Cardiac fibroblast (primary cell): ENCODE data around the gene IGFN1.
"Not testable (repeated sequence)": the region's sequence is repeated elsewhere in the genome, so short reads cannot be mapped to it uniquely, and the experiment has no call there.

Experiments used
- DNase-seq, 2 donors: peaks; one replicate each; pipeline versions ENCODE4 v3.0.0 to v3.0.0-alpha.2; 2010; ENCODE audit warnings: low read depth in 2 of 2
- H3K4me3 ChIP-seq, 2 donors: replicated peaks in 1 of 2; 1 replicate in 1 of 2; 2 replicates in 1 of 2; pipeline ENCODE4 v1.5.1; 2011; ENCODE audit warnings: low read depth in 2 of 2, low read length in 2 of 2, mild to moderate bottlenecking in 2 of 2, moderate library complexity in 1 of 2
- TF ChIP-seq, protein P1 (sequence below): IDR thresholded peaks from one replicate; pipeline ENCODE4 v1.5.1; 2011; ENCODE audit warnings: low read depth, mild to moderate bottlenecking, low read length, inconsistent platforms

Gene IGFN1

DNA sequence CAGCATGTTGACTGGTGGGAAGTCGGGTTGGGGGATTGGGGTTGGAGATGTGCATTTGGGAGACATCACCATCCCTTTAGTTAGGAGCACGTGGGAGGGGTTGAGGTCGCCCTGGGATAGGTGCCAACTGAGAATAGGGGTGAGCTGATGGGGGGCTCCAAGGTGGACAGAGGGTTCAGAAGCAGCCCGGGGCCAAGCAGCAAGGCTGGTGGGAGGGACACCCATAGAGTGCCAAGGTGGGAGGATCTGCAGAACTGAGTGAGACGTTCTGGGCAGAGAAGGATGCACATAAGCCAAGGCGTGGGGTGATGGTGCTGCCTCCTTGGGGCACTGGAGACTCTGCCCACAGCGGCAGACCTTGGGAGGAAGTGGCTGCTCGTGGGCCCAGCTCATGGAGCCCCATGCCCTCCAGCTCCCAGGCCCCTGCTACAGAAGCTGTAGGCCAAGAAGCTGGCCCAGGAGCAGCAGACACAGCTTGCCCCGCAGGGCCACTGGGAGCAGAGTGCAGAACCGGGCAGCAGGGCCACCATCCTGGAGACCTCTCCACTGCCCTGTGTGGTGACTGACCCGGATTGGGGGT lies 61.3 kb downstream of the IGFN1 start:
- DNase-seq: no peak
- no peak overlapping the region for H3K4me3 ChIP-seq
- TF ChIP-seq, protein P1, sequence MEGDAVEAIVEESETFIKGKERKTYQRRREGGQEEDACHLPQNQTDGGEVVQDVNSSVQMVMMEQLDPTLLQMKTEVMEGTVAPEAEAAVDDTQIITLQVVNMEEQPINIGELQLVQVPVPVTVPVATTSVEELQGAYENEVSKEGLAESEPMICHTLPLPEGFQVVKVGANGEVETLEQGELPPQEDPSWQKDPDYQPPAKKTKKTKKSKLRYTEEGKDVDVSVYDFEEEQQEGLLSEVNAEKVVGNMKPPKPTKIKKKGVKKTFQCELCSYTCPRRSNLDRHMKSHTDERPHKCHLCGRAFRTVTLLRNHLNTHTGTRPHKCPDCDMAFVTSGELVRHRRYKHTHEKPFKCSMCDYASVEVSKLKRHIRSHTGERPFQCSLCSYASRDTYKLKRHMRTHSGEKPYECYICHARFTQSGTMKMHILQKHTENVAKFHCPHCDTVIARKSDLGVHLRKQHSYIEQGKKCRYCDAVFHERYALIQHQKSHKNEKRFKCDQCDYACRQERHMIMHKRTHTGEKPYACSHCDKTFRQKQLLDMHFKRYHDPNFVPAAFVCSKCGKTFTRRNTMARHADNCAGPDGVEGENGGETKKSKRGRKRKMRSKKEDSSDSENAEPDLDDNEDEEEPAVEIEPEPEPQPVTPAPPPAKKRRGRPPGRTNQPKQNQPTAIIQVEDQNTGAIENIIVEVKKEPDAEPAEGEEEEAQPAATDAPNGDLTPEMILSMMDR: no peak

GRCh38 chr1:201252944-201253371 lies 62.3 kb downstream of the IGFN1 start:
- TF ChIP-seq, protein P1: no peak
- no peak for DNase-seq
- H3K4me3 ChIP-seq: no peak overlapping the region

DNA sequence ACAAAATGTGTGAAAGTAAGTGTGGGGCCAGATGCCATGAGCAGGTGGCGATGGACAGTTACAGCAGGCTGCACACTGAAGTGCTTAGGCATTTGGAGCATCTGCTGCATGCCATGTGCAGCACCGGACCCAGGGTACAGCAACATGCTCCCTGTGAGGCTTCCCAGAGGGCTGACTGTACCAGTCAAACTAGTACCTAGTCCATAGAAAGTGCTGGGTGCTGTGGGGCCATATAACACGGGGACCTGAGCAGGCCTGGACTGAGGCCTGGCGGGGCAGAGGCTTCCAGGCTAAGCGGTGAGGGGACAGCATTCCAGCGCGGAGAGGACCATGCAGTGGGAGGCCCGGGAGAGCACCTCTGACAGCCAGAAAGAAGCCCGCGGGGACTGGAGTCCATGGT lies 62.8 kb downstream of the IGFN1 start:
- TF ChIP-seq, protein P1: no peak

GRCh38 chr1:201253906-201254624 lies 63.4 kb downstream of the IGFN1 start:
- no peak overlapping the region for H3K4me3 ChIP-seq
- TF ChIP-seq, protein P1: no peak
- no peak for DNase-seq

More for the DNA sequence above, 62.8 kb downstream of the IGFN1 start:
- H3K4me3 ChIP-seq: no peak overlapping the region
- no peak for DNase-seq

GRCh38 chr1:201254625-201255478 lies 64.2 kb downstream of the IGFN1 start:
- TF ChIP-seq, protein P1: peak; percentile 97
- peak; percentile 43 to 45 for DNase-seq
- H3K4me3 ChIP-seq: no peak overlapping the region

DNA sequence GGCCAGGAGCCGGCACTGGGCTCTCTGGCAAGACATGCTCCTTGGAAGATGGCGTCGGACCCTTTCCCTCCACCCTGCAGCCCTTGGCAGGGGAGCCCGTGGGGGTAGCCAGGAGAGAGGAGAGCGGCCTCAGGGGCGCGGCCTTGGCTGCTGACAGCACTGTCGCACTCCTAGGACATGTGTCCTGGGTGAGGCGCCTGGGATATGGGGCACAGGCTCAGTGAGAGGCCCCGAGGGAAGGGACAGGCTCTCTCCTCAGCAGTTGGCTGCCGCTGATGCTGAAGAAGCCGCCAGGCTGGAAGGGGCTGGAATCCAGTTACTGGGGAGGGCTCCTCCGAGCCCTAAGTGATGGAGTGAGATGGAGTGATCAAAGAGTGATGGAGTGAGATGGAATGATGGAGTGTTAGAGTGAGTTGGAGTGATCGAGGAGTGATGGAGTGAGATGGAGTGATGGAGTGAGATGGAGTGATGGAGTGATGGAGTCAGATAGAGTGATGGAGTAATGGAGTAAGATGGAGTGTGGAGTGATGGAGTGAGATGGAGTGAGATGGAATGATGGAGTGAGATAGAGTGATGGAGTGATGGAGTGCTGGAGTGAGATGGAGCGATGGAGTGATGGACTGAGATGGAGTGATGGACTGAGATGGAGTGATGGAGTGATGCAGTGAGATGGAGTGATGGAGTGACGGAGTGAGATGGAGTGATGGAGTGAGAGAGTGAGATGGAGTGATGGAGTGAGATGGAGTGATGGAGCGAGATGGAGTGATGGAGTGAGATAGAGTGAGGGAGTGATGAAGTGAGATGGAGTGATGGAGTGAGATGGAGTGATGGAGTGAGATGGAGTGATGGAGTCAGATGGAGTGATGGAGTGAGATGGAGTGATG lies 65.1 kb downstream of the IGFN1 start:
- no peak for DNase-seq
- TF ChIP-seq, protein P1: no peak
- no peak overlapping the region for H3K4me3 ChIP-seq

DNA sequence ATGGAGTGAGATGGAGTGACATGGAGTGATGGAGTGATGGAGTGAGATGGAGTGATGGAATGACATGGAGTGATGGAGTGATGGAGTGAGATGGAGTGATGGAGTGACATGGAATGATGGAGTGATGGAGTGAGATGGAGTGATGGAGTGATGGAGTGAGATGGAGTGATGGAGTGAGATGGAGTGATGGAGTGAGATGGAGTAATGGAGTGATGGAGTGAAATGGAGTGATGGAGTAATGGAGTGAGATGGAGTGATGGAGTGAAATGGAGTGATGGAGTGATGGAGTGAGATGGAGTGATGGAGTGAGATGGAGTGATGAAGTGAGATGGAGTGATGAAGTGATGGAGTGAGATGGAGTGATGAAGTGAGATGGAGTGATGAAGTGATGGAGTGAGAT lies 67.5 kb downstream of the IGFN1 start:
- DNase-seq, H3K4me3 ChIP-seq: not testable (repeated sequence)
